ENCODE measurements around the gene DNMBP. TPM values are rescaled to one million over a fixed set of nuclear protein-coding genes. Genes with fewer than 3 reads are reported as not detected.

Gene DNMBP
- total and polyA plus RNA-seq, 8 donors, result 8.5 to 44.6 (median 34.7) TPM

GRCh38 chr10:99917963-99918825 is 91.6 kb downstream of the DNMBP start:
- peak in 1 of 2 donors; percentile 81 for DNase-seq
- Histone ChIP-seq H3K9me3 (no peaks in the 10 kb centered on the region), H3K27me3 (no peaks in the 10 kb centered on the region), H3K4me1 (peaks cover 21 to 70% (median 50%) of the 10 kb centered on the region in 4 donors), H3K36me3 (peaks cover 0 to 11% (median 3%) of the 10 kb centered on the region in 4 donors), H3K4me3 (peak overlapping the region; percentile 16 to 21 (median 18)), H3K27ac (peak overlapping the region; percentile 44 to 78 (median 73))
- intact Hi-C loops (cut with DNase I; ENCODE audit: low total_unique reads), result no loop called here
- no peak for TF ChIP-seq POLR2AphosphoS5 (IDR thresholded peaks at IDR 0.05)
- no peak for TF ChIP-seq CTCF (IDR thresholded peaks at IDR 0.05)
- TF ChIP-seq POLR2A (IDR thresholded peaks at IDR 0.05), result no peak
- TF ChIP-seq EP300 (IDR thresholded peaks at IDR 0.05), result no peak
- 12 to 23% (median 14%) methylated on average over 10 of the region's 10 CpGs for WGBS, 5 donors

- no peak overlapping the region for H3K27ac ChIP-seq
Observed at GRCh38 chr10:99916776-99917175, 93.0 kb downstream of the DNMBP start.

GRCh38 chr10:99915414-99915813 is 94.3 kb downstream of the DNMBP start:
- Histone ChIP-seq H3K27ac (no peak overlapping the region), H3K4me1 (peaks cover 11 to 67% (median 48%) of the 10 kb centered on the region in 4 donors), H3K9me3 (no peaks in the 10 kb centered on the region), H3K4me3 (no peak overlapping the region), H3K27me3 (no peaks in the 10 kb centered on the region), H3K36me3 (peaks cover 0 to 11% (median 3%) of the 10 kb centered on the region in 4 donors)
- WGBS, 5 donors, result 83 to 96% (median 90%) methylated on average over 6 of the region's 6 CpGs
- DNase-seq, result no peak
- TF ChIP-seq EP300 (IDR thresholded peaks at IDR 0.05) (no peak), CTCF (IDR thresholded peaks at IDR 0.05) (no peak), POLR2A (IDR thresholded peaks at IDR 0.05) (no peak), POLR2AphosphoS5 (IDR thresholded peaks at IDR 0.05) (no peak)
- intact Hi-C loops (cut with DNase I; ENCODE audit: low total_unique reads), result no loop called here

More at GRCh38 chr10:99916776-99917175, 93.0 kb downstream of the DNMBP start:
- no peaks in the 10 kb centered on the region for H3K9me3 ChIP-seq
- no peak overlapping the region for H3K4me3 ChIP-seq
- no peaks in the 10 kb centered on the region for H3K27me3 ChIP-seq
- intact Hi-C loops (cut with DNase I; ENCODE audit: low total_unique reads), result no loop called here
- no peak for TF ChIP-seq POLR2A (IDR thresholded peaks at IDR 0.05)
- no peak for TF ChIP-seq POLR2AphosphoS5 (IDR thresholded peaks at IDR 0.05)
- TF ChIP-seq CTCF (IDR thresholded peaks at IDR 0.05), result no peak
- TF ChIP-seq EP300 (IDR thresholded peaks at IDR 0.05), result no peak
- peaks cover 0 to 11% (median 3%) of the 10 kb centered on the region in 4 donors for H3K36me3 ChIP-seq
- H3K4me1 ChIP-seq, result peaks cover 16 to 70% (median 45%) of the 10 kb centered on the region in 4 donors
- WGBS, 5 donors, result 90 to 96% (median 91%) methylated on average over 5 of the region's 5 CpGs
- no peak for DNase-seq

- intact Hi-C loops (cut with DNase I; ENCODE audit: low total_unique reads), result no loop called here
Observed at GRCh38 chr10:99914236-99914635, 95.5 kb downstream of the DNMBP start.

More at GRCh38 chr10:99914236-99914635, 95.5 kb downstream of the DNMBP start:
- Histone ChIP-seq H3K27ac (peak overlapping the region in 4 of 5 donors; percentile 42 to 64 (median 50)), H3K4me1 (peaks cover 11 to 69% (median 46%) of the 10 kb centered on the region in 4 donors), H3K27me3 (no peaks in the 10 kb centered on the region), H3K36me3 (peaks cover 0 to 11% (median 3%) of the 10 kb centered on the region in 4 donors), H3K9me3 (no peaks in the 10 kb centered on the region), H3K4me3 (no peak overlapping the region)
- no peak for TF ChIP-seq POLR2AphosphoS5 (IDR thresholded peaks at IDR 0.05)
- no peak for TF ChIP-seq POLR2A (IDR thresholded peaks at IDR 0.05)
- no peak for TF ChIP-seq EP300 (IDR thresholded peaks at IDR 0.05)
- no peak for TF ChIP-seq CTCF (IDR thresholded peaks at IDR 0.05)
- no peak for DNase-seq
- 52 to 65% (median 57%) methylated on average over 3 of the region's 3 CpGs for WGBS, 5 donors

Data from stomach (tissue), 9 donors.